Measurements from ENCODE around the gene MTCH1.

MTCH1 gene

DNA sequence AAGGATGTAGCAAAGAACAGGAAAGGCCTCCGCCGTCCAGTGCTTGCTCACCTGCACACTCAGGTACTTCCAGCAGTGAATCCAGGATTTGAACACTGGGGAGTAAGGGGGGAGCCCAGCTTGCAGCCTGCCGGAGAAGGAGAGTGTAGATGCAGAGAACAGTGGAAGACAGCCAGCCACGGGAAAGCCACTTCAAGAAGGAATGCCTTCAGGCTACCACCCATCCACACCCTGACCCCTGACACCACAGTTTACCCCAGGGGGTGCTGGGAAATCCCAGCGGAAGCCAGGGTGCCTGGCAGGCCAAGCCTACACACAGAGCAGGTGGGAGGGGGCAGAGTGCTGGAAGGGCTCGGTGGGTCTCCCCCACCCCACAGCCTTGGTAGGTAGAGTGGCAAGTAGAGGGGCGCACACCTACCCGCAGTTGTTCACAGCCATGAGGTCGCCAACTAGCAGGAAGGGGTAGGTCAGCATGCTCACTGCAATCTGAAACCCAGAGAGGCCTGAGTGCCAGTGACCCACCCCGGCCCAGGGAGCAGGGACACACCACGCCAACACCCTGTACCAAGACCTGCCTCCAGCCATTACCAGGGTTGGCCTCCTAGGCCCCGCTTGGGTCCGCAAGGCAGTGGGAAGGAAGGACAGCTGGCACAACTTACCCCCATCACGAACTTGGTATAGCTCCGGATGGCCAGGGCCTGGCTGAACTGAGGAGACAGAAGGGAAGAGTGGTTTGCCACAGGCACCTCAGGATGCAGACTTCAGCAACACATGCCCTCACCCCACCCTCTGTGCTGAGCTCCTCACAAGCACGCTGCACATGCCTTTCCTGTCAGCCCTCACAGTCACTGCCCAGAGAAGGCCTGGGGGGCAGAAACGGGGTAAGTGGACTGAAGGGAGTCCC lies 15.8 kb downstream of the MTCH1 start:
- DNase-seq = no peak

DNA sequence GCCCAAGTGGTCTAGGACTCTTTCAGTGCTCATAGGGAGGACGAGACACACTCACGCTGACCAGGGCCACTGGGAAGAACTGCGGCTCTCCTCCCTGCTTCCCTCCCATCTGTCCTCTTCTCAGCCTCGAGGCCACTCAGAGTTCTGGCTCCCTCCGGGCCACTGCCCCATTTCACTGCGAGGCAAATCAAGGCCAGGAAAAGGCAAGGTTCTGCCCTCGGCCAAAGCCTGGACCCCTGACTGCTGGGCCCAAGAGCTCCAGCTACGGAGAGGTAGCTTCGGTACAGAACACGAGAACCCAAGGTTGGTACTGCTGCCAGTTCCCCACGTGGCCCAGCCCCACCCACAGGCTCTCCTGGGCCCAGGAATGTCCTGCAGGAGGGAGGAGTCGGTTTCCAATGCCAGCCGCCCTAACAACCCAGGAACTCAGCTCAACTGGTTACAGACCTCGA lies 16.7 kb downstream of the MTCH1 start:
- DNase-seq = no peak

DNA sequence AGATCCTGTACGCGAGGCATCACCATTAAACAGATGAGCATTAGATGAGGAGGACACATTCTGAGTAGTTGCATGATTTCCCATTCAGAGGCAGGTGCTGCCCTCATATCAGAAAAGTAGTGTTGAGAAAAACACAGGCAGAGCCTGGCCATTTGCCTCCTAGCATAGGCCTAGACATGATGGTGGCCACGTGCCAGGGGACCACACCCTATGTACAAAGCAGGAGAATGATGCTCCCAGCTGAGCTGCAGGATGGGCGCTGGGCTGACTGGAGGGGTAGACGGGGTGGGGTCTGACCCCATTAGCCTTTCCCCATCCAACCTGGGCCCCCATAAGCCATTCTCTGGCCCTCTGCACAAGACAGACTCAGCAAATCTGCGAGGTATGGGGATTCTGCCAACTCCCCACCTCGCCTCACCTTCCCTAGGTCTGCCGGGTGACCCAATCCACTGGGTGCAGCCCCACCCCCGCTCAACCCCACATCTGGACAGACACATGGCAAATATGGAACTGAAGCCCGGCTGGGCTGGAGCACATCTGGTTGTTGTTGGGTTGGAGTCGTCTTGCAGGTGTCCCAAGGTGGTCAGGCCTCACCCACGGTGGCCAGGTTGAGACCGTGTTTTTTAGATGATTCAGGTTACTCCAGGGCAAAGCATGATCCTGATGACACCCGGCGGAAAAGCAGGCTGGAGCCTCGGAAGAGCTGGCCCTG lies 17.6 kb downstream of the MTCH1 start:
- DNase-seq = no peak

DNA sequence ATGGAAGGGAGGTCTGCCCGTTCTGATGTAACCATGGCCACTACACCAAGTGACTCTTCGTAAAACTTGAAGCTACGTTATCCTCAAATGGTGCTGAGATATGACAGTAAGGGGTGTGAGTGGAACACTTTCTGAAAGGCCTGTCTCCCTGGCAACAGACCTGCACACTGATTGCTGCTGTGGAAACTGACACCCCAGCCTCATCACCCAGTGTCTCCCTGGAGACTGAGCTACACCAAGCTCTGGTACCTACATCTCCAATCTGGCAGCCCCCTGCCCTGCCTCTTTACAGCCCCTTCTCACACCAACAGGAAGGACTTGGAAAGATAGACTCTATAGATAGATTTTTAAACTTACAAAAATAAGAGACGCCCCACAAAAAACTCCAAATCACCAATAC lies 18.2 kb downstream of the MTCH1 start:
- no peak for DNase-seq

DNA sequence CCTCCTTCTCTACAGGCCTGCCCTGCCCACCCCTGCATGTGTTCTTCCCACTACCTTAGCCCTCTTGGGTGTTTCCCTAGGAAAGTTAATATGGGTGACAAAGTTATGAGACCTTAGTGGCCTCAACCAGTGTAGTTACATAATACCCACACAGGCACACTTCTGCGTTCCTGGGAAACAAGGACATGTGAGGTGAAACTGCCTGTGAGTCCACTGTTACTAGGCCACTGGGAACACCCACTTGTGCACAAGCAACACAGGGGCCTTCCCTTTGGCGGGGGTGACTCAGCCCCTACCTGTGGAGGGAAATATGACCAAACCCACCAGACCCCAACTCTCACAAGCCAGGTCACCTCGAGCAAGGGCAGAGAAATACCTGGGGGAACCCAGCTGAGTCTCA lies 18.7 kb downstream of the MTCH1 start:
- DNase-seq = no peak

DNA sequence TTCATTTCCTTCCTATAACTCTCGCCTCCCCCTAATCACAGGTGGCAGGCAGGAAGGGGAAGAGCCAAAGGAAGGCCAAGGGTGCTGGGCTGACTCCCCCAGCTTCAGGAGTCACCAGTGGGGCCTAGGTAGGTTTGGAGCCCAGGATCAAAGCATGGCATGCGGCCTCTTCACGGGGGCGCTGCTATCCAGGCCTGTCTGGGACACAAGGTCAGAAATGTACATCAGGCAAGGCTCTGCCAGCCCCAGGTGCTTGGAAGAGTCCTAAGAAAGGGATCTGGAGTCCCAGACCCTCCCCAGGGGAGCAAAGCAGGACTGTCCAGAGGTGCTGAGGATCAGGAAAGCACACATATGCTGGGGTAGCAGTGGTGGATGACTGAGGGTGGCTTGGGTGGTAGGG lies 21.1 kb downstream of the MTCH1 start:
- DNase-seq = no peak

DNA sequence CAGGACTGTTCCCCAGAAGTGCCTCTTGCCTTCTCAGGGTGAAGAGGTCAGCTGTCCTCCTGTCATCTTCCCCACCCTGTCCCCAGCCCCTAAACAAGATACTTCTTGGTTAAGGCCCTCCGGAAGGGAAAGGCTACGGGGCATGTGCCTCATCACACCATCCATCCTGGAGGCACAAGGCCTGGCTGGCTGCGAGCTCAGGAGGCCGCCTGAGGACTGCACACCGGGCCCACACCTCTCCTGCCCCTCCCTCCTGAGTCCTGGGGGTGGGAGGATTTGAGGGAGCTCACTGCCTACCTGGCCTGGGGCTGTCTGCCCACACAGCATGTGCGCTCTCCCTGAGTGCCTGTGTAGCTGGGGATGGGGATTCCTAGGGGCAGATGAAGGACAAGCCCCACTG lies 21.6 kb downstream of the MTCH1 start:
- DNase-seq = no peak

DNA sequence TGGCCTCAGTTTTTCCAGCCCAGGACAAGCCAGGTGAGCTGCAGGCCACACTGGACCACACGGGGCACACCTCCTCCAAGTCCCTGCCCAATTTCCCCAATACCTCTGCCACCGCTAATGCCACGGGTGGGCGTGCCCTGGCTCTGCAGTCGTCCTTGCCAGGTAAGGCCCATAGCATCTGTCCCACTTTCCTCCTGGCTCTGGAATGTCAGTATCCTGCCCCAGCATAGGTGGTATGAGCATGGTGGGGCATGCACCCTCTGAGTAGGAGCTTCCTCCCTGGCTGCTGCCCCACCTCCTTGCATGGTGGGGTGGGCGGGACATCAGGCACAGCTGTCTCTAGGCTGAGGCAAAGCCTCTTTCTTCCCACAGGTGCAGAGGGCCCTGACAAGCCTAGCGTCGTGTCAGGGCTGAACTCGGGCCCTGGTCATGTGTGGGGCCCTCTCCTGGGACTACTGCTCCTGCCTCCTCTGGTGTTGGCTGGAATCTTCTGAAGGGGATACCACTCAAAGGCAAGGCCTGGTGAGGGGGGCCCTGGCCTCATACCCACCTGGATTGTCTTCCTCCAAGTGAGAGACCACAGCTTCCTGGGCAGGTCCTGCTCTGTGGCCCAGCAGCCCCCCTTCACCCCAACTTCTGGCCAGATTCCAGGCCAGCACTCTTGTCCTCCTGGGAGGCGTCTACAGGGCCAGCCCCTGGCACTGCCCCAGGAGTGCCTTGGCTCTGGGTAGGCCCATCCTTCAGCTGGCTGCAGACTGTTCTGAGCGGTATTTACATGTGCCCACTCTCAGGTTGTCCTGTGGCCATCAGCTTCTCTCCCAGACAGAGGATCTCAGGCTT lies 22.3 kb downstream of the MTCH1 start:
- peak; percentile 78 for DNase-seq

DNA sequence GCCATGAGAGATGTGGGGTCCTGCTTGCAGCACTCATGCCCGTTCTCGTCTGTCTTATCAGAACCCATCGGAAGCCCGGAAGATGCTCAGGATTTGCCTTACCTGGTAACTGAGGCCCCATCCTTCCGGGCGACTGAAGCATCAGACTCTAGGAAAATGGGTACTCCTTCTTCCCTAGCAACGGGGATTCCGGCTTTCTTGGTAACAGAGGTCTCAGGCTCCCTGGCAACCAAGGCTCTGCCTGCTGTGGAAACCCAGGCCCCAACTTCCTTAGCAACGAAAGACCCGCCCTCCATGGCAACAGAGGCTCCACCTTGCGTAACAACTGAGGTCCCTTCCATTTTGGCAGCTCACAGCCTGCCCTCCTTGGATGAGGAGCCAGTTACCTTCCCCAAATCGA lies 23.1 kb downstream of the MTCH1 start:
- no peak for DNase-seq

DNA sequence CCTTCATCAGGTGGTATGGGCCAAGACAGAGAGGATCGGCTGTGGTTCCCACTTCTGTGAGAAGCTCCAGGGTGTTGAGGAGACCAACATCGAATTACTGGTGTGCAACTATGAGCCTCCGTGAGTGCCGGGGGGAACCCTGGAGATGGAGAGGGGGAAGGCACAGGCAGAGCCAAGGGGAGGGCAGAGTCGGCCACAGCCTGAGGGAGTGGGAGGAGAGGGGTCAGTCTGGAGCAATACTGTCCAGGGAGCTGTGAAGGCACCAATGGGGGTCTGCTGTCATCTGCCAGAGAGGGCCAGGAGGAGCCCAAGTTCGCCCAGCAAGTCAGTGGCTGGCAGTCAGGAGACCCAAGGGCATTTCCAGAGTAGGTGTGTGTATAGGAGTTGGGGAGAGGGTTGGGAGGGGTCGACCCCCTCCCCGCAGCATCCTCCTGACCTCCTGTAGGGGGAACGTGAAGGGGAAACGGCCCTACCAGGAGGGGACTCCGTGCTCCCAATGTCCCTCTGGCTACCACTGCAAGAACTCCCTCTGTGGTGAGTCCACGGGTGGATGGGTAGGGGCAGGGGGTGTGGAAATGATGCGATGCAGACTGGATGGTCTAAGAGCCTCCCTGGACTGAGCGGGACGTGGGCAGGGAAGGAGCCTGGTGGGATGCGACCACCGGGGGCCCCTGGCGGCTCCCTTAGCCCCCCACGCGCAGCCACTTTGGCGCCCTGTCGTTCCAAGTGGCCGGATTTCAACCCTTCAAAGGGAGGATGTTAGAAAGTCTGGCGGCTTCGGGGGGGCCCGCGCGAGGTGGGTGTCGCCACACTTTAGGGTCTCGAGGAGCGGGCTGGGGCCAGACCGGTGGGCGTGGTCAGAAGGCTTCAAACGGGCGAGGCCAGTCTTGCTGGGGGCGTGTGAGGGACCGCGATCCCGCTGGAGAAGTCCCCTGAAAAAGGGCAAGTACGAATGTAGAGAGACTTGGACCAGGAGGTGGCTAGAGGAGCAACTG lies 24.3 kb downstream of the MTCH1 start:
- no peak for DNase-seq

DNA sequence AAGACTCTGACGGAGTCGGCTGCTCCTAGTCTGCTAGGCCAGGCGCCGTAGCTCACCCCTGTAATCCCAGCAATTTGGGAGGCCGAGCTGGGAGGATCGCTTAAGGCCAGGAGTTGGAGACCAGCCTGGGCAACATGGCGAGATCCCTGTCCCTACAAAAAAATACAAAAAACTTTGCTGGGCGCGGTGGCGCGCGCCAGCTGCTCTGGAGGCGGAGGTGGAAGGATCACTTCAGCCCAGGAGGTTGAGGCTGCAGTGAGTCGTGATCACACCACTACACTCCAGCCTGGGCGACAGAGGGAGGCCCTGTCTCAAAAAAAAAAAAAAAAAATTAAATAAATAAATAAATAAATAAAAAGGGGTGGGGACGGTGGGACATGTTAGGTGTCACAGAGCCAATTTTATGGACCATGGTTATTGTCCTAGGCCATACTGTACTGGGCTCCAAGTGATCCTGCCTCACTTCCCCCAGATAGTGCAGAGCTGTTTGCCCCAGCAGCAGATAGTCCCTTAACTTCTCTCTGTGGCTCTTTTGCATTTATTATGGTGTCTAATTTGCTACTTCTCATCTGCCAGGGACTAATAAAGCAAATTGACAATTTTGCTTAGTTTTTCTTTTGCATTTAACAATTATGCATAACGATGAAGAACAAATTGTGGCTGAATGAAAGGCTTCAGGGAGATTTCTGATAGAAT lies 26.3 kb downstream of the MTCH1 start:
- no peak for DNase-seq

DNA sequence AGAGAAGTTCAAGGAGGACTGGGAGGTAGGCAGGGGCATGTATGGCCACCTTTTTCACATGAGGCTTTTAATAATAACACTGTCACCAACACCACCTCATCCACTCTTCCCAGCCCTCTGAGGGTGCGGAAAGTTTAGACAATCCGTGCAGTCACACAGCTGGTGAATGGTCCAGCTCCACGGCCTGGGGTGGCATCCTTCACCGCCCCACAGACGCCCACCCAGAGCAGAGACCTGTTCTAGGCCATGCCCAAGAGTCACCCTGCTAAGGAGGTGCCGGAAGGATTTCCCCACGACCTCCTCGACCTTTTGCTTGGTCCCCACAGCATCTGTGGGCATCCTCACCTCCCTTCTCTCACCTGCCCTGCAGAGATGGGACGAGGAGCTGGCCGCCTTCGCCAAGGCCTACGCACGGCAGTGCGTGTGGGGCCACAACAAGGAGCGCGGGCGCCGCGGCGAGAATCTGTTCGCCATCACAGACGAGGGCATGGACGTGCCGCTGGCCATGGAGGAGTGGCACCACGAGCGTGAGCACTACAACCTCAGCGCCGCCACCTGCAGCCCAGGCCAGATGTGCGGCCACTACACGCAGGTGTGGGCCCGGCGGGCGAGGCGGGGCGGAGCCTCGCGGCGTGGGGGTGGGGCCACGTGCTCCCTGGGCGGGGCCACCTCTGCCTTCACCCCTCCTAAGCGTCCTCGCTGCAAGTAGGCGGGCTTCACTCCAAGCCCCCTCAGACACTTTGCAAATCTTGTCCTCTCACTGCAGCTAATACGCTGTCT lies 27.0 kb downstream of the MTCH1 start:
- DNase-seq = no peak

DNA sequence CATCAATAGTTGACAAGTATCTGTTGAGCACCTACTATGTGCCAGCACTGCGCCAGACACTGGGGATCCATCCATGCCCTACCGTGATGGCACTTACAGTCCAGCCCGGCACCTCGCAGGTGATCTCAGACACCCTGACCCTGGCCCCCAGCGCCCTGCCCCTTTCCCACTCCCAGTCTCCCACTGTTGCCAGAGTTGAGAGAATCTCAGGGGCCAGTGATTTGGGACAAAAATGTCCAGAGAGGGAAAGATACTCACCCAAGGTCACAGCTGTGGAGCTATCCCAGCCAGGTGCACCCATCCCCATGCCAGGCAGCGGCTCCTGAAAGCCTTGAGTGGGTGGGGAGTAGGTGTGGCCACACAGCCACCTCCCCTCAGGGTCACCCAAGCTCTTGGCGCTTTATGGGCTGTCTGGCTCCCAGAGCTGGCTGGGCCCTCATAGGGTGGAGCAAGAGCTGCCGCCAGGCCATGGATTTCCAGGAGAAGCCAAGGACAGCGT lies 28.2 kb downstream of the MTCH1 start:
- DNase-seq = no peak

DNA sequence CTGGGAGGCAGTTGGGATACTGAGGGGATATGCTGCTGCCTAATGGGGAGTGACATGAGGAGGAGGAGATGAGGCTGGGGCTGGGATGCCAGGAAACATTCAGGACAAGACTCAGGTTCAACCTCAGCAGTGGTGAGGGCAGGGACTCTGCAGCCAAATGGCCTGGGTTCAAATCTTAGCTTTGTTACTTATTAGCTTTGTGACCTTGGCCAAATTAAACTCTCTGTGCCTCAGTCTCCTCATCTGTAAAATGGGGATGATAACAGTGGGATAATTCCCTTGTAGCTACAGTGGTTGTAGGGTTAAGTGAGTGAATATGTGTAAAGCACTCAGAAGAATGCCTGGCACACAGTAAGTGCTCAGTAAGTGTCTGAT lies 29.6 kb downstream of the MTCH1 start:
- no peak for DNase-seq

DNA sequence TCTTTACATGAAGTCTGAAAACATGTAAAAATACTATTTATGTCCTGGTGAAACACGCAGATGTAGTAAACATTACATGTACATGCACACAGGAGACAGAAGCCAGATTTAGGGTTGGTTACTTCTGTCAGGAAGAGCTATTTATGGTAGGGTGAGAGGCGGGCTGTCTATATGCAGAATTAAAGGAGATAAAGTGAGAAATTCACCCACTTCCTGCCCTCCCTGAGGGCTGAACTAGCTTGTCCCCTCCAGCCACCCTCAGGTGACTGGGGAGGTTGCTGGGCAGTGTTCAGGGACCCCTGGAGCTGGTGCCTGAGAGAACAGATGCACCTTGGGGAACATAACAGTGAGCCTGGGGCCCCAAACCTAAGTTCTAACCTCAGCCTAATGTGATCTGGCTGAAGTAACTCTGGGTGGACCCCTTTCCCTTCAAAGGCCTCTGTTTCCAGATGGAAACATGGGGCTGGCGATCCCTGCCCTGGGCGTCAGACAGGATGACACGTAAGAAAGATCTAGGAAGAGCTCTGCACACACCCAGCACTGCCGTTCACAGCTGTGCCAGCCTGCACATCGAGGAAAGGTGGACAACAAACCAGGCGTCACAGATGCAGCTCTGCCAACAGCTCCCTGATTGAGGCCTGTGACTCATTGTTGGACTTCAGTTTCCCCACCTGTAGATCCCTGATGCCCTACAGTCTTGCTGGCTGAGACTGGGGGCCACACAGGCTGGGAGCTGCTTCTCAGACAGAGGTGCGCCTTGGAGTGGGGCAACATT lies 30.1 kb downstream of the MTCH1 start:
- no peak for DNase-seq

DNA sequence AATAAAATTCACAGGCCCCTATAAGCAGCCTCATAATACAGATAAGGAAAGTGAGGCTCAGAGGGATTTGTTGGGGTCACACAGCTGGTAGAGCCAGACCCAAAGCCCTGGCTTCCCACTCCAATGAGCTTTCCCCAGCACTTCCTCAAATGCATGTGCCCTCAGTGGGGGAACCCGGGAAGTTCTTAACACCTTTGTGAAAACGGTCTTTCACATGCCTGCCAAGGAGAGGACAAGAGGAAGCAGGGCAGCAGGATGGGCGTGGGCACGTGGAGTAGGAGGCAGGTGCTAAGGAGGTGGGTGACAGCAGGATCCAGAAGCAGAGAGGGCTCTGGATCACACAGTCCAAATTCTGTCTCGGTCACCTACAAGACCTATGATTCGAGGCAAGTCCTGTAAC lies 30.9 kb downstream of the MTCH1 start:
- DNase-seq = no peak

DNA sequence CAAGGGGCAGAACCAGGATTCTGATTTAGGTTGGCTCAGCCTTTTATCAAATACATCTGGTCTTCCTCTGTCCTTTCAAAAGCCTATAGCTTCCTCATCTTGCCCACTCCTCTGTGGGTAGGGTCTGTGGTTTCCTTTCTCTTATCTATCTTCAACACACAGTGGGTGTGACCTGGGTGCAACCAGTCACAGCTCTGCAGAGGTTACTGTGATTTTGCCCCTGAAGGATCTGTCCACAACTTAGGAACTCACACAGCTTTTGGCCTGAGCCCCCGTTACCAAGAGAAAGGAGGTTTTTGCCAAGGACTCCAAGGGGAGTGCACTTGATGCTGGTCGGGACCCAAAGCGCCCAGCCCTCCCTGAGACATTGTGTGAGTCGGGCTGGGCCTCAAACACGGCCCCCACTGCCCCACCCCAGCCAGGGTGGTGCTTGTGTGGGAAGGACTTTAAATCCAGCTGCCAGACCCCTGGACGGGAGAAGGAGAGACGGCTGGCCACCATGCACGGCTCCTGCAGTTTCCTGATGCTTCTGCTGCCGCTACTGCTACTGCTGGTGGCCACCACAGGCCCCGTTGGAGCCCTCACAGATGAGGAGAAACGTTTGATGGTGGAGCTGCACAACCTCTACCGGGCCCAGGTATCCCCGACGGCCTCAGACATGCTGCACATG lies 31.6 kb downstream of the MTCH1 start, which contains the start of gene PI16:
Gene PI16 (plus strand): TSS at position 477 of the 670 bp plus-strand sequence. CDS start 23 bp downstream, at position 500.
- DNase-seq = no peak

DNA sequence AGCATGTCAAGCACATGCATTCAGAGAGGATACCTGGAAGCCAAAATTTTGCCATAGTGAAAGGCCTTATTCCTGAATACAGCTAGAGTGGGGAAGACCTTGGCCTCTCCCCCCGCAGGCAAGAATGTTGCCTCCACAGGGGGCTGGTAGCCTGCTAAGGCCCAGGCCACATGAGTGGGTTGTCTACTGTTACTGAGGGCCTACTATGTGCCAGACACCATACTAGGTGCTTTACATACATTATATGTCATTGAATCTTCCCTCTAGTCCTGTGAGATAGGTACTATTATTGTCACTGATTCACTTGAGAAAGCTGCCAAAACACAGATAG lies 32.1 kb downstream of the MTCH1 start:
- DNase-seq = no peak

DNA sequence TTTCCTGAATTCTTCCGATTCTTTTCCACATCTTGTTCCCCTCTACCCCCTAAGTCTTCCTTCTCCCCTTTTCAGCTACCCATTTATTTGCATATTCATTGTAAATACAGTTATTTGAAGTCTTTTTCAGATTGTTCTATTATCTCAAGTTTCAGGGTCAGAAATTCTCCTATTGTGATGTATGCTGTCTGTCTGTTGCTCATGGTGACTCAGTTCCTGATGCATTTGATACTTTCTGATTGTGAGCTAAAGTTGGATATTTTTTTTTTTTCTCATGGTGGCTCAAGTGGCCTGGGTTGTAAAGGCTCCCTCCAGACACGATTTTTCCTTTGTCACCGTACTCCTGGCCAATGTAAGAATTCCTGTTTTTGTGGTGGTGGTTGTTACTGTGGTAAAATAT lies 36.4 kb downstream of the MTCH1 start:
- DNase-seq = no peak

All from DMS79 (cell line).